Natural killer cell (primary cell): ENCODE results near the gene ATG2A. TPM values are rescaled to one million over a fixed set of nuclear protein-coding genes. Genes with fewer than 3 reads are reported as not detected.

ENCODE experiments used
- ATAC-seq, 3 donors: fragments of 150-1000 bp in 2 of 3; fragments of 200-7000 bp in 1 of 3; cut with Tn5 transposase; 1 replicate in 1 of 3; 2 replicates in 2 of 3; pipeline ENCODE4 v1.10.0; 2021; ENCODE audit warnings: mild to moderate bottlenecking in 2 of 3, moderate library complexity in 2 of 3
- DNase-seq, 2 donors: peaks; one replicate each; pipeline versions ENCODE4 v3.0.0 to v3.0.0-alpha.2; 2013 to 2021; ENCODE audit warnings: mixed read lengths in 1 of 2
- H3K27ac ChIP-seq: one replicate; pipeline ENCODE4 v1.5.1; 2013; ENCODE audit warnings: mild to moderate bottlenecking, low read length
- H3K27me3 ChIP-seq: one replicate; pipeline ENCODE4 v1.6.1; 2013; ENCODE audit warnings: low read length; ENCODE audit not compliant: control insufficient read depth, insufficient read depth
- H3K36me3 ChIP-seq: one replicate; pipeline ENCODE4 v1.6.1; 2013; ENCODE audit warnings: low read length; ENCODE audit not compliant: control insufficient read depth, insufficient read depth
- H3K4me1 ChIP-seq: one replicate; pipeline ENCODE4 v1.6.1; 2013; ENCODE audit warnings: low read length; ENCODE audit not compliant: control insufficient read depth, insufficient read depth
- H3K4me3 ChIP-seq: one replicate; pipeline ENCODE4 v1.5.1; 2013; ENCODE audit warnings: low read length
- H3K9me3 ChIP-seq: one replicate; pipeline ENCODE4 v1.6.1; 2013; ENCODE audit warnings: low read length; ENCODE audit not compliant: control insufficient read depth, insufficient read depth
- H3K27ac Mint-ChIP-seq, 2 donors: one replicate each; pipeline ENCODE4 v1.8.0; 2022; ENCODE audit warnings: mild to moderate bottlenecking in 2 of 2, mixed read lengths in 2 of 2, moderate library complexity in 1 of 2
- H3K27me3 Mint-ChIP-seq, 2 donors: one replicate each; pipeline ENCODE4 v1.8.0; 2022; ENCODE audit warnings: low read depth in 2 of 2, mixed read lengths in 2 of 2
- H3K36me3 Mint-ChIP-seq: one replicate; pipeline ENCODE4 v1.8.0; 2022; ENCODE audit warnings: mixed read lengths
- H3K4me1 Mint-ChIP-seq, 2 donors: one replicate each; pipeline ENCODE4 v1.8.0; 2022; ENCODE audit warnings: mixed read lengths in 2 of 2
- H3K4me3 Mint-ChIP-seq: one replicate; pipeline ENCODE4 v1.8.0; 2022; ENCODE audit warnings: mild to moderate bottlenecking, moderate library complexity, mixed read lengths
- H3K9me3 Mint-ChIP-seq, 2 donors: one replicate each; pipeline ENCODE4 v1.8.0; 2022; ENCODE audit warnings: mixed read lengths in 2 of 2
- CTCF ChIP-seq: fragments of 200-600 bp; IDR thresholded peaks from one replicate; pipeline ENCODE4 v1.8.0; 2022; ENCODE audit warnings: antibody characterized with exemption
- WGBS: methylation state at CpG from one replicate; pipeline ENCODE4 v1.1.7; 2013; ENCODE audit warnings: missing lambda C conversion rate; ENCODE audit not compliant: insufficient coverage; 5-methylcytosine and 5-hydroxymethylcytosine counted together
- intact Hi-C: fragments of 100-400 bp; cut with micrococcal nuclease; formaldehyde crosslinking; loops from one replicate; pipeline ENCODE4 v1.14.2; 2022
- total RNA-seq, 4 donors: library from RNA; stranded (reverse); fragments of 120-200 nt in 1 of 4; gene quantifications; one replicate each; pipeline versions ENCODE4 v1.2.3 to v1.2.4, GENCODE V29; 2013 to 2022

ATG2A gene
- total RNA-seq, 3 donors from 2014 or later (not counting 1 experiment from before 2014, with no cell fraction given) = 165 to 321 (median 259) TPM

- Histone ChIP-seq H3K4me1 (peaks cover 99% of the 10 kb centered on the region), H3K27ac (peak overlapping the region; percentile 91), H3K27me3 (no peaks in the 10 kb centered on the region), H3K4me3 (no peak overlapping the region), H3K36me3 (peaks cover 38% of the 10 kb centered on the region), H3K9me3 (no peaks in the 10 kb centered on the region)
- Mint-ChIP-seq H3K36me3 (no peaks in the 10 kb centered on the region), H3K27me3 (no peaks in the 10 kb centered on the region), H3K4me1 (peaks cover 69 to 89% of the 10 kb centered on the region in 2 donors), H3K4me3 (peak overlapping the region; percentile 81), H3K27ac (peak overlapping the region; percentile 95 to 96), H3K9me3 (no peaks in the 10 kb centered on the region)
- 43% methylated on average over 2 of the region's 4 CpGs for WGBS
- no peak for TF ChIP-seq CTCF
- ATAC-seq (peak; percentile 33 to 51 (median 45)), DNase-seq (peak in 1 of 2 donors; percentile 68)
- intact Hi-C loops = no loop called here
Observed at GRCh38 chr11:64866173-64866491, 50.9 kb downstream of the ATG2A start.

- no peaks in the 10 kb centered on the region for H3K9me3 Mint-ChIP-seq
- 38% methylated on average over 12 of the region's 15 CpGs for WGBS
- H3K27ac Mint-ChIP-seq = peak overlapping the region; percentile 95 to 96
- Histone ChIP-seq H3K9me3 (no peaks in the 10 kb centered on the region), H3K4me3 (peak overlapping the region; percentile 10), H3K4me1 (peaks cover 99% of the 10 kb centered on the region), H3K27ac (peak overlapping the region; percentile 91), H3K27me3 (no peaks in the 10 kb centered on the region), H3K36me3 (peaks cover 32% of the 10 kb centered on the region)
- H3K4me3 Mint-ChIP-seq = peak overlapping the region; percentile 81
- intact Hi-C loops = loop anchor here (2.0 kb wide), 2 partner anchors 13 to 19 kb away; partner anchors contain the start of gene EHD1
- TF ChIP-seq CTCF = no peak
- DNase-seq (peak in 1 of 2 donors; percentile 54), ATAC-seq (peak; percentile 13 to 35 (median 32))
- no peaks in the 10 kb centered on the region for H3K27me3 Mint-ChIP-seq
- H3K4me1 Mint-ChIP-seq = peaks cover 64 to 85% of the 10 kb centered on the region in 2 donors
- no peaks in the 10 kb centered on the region for H3K36me3 Mint-ChIP-seq
Observed at GRCh38 chr11:64865286-64866172, 51.5 kb downstream of the ATG2A start.

- Mint-ChIP-seq H3K4me3 (peak overlapping the region; percentile 81), H3K27me3 (no peaks in the 10 kb centered on the region), H3K4me1 (peaks cover 65 to 85% of the 10 kb centered on the region in 2 donors), H3K27ac (peak overlapping the region; percentile 95 to 96), H3K36me3 (no peaks in the 10 kb centered on the region), H3K9me3 (no peaks in the 10 kb centered on the region)
- Histone ChIP-seq H3K4me1 (peaks cover 99% of the 10 kb centered on the region), H3K27ac (peak overlapping the region; percentile 91), H3K27me3 (no peaks in the 10 kb centered on the region), H3K4me3 (peak overlapping the region; percentile 10), H3K9me3 (no peaks in the 10 kb centered on the region), H3K36me3 (peaks cover 25% of the 10 kb centered on the region)
- WGBS = 14% methylated on average over 16 of the region's 18 CpGs
- ATAC-seq (peak; percentile 25 to 50 (median 25)), DNase-seq (peak in 1 of 2 donors; percentile 50)
- TF ChIP-seq CTCF = no peak
- intact Hi-C loops = loop anchor here (2.0 kb wide), 2 partner anchors 14 to 18 kb away; partner anchors contain the start of gene EHD1
Observed at GRCh38 chr11:64864473-64865285, 52.3 kb downstream of the ATG2A start.
